ENCODE data around the gene CACNA1I.
A peak's percentile ranks its signal among the peaks of the same experiment; 100 is the strongest.

- TF ChIP-seq CTCF (conservative IDR thresholded peaks at IDR 0.05 in 1 of 2, IDR thresholded peaks at IDR 0.05 in 1 of 2; ENCODE audit: low read depth in 1 of 2, low read length in 2 of 2), result no peak
- peak; percentile 89 for TF ChIP-seq EZH2 (IDR thresholded peaks at IDR 0.05; ENCODE audit: low read length, missing control alignments)
These were observed 12.3 kb upstream of the CACNA1I start for GRCh38 chr22:39558254-39558727.
